HEK293 (cell line): ENCODE results near the gene GNB3.

Source experiments
- CTCF ChIP-seq: fragments of 450-650 bp; formaldehyde crosslinking; IDR thresholded peaks from 2 replicates; pipeline ENCODE4 v1.5.1; 2016; ENCODE audit warnings: missing biosample characterization, missing genetic modification characterization
- GLI4 ChIP-seq: fragments of 450-650 bp; formaldehyde crosslinking; IDR thresholded peaks from 2 replicates; pipeline ENCODE4 v1.5.1; 2016; ENCODE audit warnings: missing biosample characterization, missing genetic modification characterization
- KLF8 ChIP-seq: fragments of 450-650 bp; formaldehyde crosslinking; IDR thresholded peaks from 2 replicates; pipeline ENCODE4 v1.5.1; 2016; ENCODE audit warnings: missing biosample characterization, missing genetic modification characterization
- YY1 ChIP-seq: fragments of 450-650 bp; formaldehyde crosslinking; IDR thresholded peaks from 2 replicates; pipeline ENCODE4 v1.5.1; 2018; ENCODE audit warnings: missing biosample characterization, missing genetic modification characterization
- ZBTB17 ChIP-seq: fragments of 450-650 bp; formaldehyde crosslinking; IDR thresholded peaks from 2 replicates; pipeline ENCODE4 v1.5.1; 2016; ENCODE audit warnings: missing biosample characterization, missing genetic modification characterization
- ZBTB44 ChIP-seq: fragments of 450-650 bp; IDR thresholded peaks from 2 replicates; pipeline ENCODE4 v1.5.1; 2018; ENCODE audit warnings: missing biosample characterization, mild to moderate bottlenecking, missing genetic modification characterization
- ZNF18 ChIP-seq: fragments of 450-650 bp; formaldehyde crosslinking; IDR thresholded peaks from 2 replicates; pipeline ENCODE4 v1.5.1; 2016; ENCODE audit warnings: missing biosample characterization, missing genetic modification characterization
- ZNF449 ChIP-seq: fragments of 450-650 bp; formaldehyde crosslinking; IDR thresholded peaks from 2 replicates; pipeline ENCODE4 v1.5.1; 2017; ENCODE audit warnings: missing biosample characterization, mild to moderate bottlenecking, missing genetic modification characterization, moderate library complexity
- ZNF623 ChIP-seq: fragments of 450-650 bp; formaldehyde crosslinking; IDR thresholded peaks from 2 replicates; pipeline ENCODE4 v1.5.1; 2016; ENCODE audit warnings: missing biosample characterization, missing genetic modification characterization
- ZNF843 ChIP-seq: fragments of 450-650 bp; formaldehyde crosslinking; IDR thresholded peaks from 2 replicates; pipeline ENCODE4 v1.5.1; 2016; ENCODE audit warnings: missing biosample characterization, missing genetic modification characterization
- TF ChIP-seq, protein P1 (sequence below): fragments of 450-650 bp; formaldehyde crosslinking; IDR thresholded peaks from 2 replicates; pipeline ENCODE4 v1.5.1; 2016; ENCODE audit warnings: missing biosample characterization, missing genetic modification characterization

- TF ChIP-seq ZNF843 (no peak), YY1 (no peak), GLI4 (tag by site-specific recombination) (no peak), CTCF (tag by site-specific recombination) (no peak), ZBTB44 (tag by site-specific recombination) (no peak), KLF8 (tag by site-specific recombination) (no peak), ZBTB17 (tag by site-specific recombination) (no peak), ZNF449 (no peak), ZNF623 (tag by site-specific recombination) (no peak), ZNF18 (no peak)
- TF ChIP-seq, protein P1, sequence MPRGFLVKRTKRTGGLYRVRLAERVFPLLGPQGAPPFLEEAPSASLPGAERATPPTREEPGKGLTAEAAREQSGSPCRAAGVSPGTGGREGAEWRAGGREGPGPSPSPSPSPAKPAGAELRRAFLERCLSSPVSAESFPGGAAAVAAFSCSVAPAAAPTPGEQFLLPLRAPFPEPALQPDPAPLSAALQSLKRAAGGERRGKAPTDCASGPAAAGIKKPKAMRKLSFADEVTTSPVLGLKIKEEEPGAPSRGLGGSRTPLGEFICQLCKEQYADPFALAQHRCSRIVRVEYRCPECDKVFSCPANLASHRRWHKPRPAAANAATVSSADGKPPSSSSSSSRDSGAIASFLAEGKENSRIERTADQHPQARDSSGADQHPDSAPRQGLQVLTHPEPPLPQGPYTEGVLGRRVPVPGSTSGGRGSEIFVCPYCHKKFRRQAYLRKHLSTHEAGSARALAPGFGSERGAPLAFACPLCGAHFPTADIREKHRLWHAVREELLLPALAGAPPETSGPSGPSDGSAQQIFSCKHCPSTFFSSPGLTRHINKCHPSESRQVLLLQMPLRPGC (tag by site-specific recombination) = no peak
Measured at GRCh38 chr12:6840761-6841515, at the start of gene GNB3.
